Measurements from ENCODE around the gene PSMB11. TPM values are rescaled to one million over a fixed set of nuclear protein-coding genes. Genes with fewer than 3 reads are reported as not detected.
A peak's percentile ranks its signal among the peaks of the same experiment; 100 is the strongest.

Gene PSMB11
- total RNA-seq, 1 donor from 2014 or later: under 0.01 TPM

DNA sequence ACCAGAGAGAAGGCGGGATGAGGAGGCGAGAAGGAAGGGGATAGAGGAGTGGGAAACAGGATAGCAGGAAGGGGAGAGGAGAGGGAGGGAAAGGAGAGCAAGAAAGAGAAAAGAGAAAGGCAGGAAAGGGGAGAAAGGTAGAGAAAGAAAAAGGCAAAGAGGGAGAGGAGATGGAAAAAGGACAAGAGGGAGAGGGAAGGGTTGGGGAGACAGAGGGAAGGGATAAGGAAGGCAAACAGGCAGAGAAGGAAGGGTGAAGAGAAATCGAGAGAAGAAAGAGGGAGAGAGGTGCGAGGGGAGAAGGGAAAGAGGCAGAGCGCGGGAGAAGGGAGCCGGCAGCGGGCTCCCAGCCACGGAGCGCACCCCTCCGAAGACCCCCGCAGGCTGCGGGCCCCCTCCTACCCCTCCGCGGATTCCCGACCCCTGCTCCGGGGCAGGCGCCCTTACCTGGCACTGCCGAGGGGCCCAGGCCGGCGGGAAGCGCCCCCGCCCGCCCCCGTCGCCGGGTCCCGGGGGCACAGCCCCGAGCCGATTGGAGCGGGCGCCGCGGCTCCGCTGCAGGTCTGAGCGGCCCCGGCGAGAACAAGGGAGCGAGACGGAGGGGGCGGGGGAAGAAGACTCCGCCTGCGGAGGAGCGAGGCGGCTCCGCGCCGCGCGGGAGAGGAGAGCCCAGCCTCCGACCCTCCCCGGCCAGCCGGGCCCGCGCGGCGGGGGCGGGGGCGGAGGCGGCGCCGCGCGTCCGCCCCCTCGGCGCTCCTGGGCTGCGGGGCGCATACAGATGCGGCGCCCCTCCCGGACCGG, 15.1 kb downstream of the PSMB11 start, which contains the start of gene CDH24:
TSS of gene CDH24 (minus strand) at position 565 of the 801 bp plus-strand sequence. CDS start 1,787 bp downstream, outside the sequence.
- FAIRE-seq: no peak

DNA sequence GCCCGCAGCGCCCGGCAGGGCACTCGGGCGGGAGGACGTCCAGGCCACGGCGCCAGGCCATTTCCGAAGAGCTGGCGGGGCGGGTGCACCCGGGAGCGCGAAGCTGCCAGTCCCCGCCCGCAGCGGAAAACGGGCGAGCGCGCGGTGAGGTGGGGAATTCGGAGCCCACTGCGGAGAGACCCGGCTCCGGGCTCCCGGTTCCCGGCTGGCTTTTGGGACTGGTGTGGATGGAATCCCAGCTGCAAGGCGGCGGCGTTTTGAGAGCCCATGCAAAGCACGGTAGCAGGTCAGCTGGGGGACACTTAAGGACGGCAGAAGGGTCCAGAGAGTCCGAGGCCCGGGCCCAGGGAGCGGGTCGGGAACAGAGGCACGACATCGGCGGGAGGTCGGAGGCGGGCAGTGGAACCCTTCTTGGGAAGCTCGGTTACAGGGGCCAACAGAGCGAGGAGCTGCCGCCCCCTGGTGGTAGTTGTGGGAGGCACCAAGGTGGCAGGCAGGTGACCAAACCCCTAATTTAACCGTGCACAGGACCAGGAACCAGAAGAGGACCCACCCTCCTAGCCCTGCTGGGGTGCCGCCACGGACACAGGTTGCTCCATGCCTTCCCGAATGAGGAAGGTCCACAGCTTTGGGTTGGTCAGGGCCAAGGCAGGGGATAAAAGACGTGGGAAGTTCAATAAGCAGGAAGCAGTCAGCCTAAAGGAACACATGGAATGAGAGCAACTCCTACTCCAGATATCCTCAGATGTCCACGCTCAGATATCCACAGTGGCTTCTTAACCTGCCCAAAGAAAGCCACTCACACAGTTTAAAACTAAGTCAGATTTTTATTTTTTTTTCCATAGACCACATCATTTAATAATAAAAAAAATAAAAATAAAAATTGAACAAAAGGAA, 16.0 kb downstream of the PSMB11 start:
- no peak for FAIRE-seq
- DNase-seq (ENCODE audit: low spot score in 2 of 2): peak; percentile 92

More for the DNA sequence above, 15.1 kb downstream of the PSMB11 start, which contains the start of gene CDH24:
- DNase-seq (ENCODE audit: low spot score in 2 of 2): peak; percentile 86 to 87

DNA sequence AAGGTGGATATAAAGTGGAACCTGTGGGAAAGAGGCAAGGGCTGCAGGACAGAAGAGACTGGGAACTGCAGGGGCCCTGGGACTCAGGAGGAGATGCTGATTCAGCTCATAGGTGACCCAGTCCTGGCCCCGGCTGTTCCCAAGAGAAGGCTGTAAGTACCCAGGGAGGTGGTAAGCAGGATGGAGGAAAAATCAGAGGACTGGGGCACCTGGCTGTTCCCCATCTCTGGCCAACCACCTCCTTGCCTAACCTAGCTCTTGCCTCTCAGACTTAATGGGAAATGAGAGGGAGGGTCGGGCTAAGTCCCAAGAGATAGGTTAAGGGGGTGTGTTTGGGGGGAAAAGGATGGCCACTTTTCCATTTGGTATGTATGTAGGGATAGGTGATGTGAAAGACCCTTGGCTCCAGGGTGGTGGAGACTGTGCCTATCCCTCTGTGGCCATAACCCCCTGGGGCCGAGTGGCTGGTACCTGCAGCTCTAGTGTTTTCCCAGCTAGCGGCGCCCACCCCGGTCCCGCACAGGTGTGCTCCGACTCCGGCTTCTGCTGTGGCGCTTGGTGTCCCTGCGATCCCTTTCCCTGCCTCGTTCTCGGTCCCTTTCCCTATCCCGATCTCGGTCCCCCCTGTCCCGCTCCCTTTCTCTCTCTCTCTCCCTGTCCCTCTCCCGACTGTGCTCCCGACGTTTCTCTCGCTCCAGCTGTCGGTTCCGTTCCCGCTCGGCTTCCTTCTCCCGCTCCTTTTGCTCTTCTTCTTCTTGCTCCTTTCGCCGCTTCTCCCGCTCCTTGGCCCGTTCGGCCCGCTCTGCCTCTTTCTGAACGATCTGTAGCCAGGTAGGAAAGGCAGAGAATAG, 16.9 kb downstream of the PSMB11 start:
- FAIRE-seq: no peak
- DNase-seq (ENCODE audit: low spot score in 2 of 2): no peak

DNA sequence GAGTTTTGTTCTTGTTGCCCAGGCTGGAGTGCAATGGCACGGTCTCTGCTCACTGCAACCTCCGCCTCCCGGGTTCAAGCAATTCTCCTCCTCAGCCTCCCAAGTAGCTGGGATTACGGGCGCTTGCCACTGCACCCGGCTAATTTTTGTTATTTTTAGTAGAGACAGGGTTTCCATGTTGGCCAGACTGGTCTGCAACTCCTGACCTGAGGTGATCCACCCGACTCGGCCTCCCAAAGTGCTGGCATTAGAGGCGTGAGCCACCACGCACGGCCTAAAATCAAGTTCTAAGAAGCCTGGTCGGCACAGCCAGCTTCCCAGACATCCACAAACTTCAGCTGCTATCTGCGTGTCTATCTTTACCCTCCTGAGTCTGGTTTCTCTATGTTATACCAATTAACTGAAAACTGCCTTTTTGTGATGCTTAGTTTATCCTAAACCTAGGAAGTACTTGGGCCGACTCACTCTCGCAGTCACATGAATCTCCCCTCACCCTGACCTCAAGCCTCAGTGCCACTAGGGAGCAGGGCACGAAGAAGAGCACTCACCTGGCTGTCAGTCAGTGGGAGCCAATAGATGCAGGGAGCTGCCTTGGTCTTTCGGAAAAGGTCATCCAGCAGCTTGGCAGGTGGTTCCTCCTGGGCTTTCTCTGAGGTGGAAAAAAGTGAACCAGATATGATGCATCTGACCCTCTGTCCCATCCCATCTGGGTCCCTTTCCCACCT, 18.7 kb downstream of the PSMB11 start:
- no peak for FAIRE-seq

DNA sequence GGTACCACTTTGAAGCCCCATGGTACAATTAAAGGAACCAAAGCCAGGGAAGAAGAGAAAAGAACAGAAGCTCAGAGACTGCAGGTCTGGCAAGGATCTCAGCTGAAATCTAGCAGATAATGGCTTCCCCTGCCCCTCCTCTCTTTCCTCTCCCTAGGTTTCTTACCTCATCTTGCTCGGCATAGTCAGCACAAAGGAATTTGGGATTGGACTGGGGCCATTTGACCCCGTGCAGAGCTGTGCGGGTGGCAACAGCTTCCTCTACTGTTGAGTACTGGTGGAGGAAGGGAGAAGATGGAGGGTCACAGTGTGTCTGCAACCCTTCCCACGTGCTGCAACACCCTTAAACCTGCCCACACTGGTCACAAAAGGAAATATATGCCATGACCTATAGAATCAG, 20.0 kb downstream of the PSMB11 start:
- FAIRE-seq: no peak
- DNase-seq (ENCODE audit: low spot score in 2 of 2): peak in 1 of 2 donors; percentile 6

More for the DNA sequence above, 18.7 kb downstream of the PSMB11 start:
- DNase-seq (ENCODE audit: low spot score in 2 of 2): peak in 1 of 2 donors; percentile 5

DNA sequence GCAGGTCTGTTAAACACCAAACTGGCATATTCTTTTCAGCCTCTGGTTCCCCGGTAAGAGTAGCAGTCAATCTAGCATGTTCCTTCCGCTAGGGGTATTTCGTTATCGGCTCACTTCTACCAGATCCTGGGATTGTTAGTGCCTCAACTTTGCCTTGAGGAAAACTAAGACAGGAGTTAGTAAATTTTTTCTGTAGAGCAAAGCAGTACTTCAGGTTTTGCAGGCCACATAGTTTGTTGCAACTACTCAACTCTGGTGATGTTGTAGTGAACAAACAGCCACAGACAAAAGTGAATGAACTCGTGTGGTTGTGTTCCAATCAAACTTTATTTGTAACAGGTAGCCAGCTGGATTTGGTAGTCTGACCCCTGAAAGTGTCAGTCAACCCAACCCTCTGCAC, 21.6 kb downstream of the PSMB11 start:
- no peak for DNase-seq (ENCODE audit: low spot score in 2 of 2)
- FAIRE-seq: no peak

DNA sequence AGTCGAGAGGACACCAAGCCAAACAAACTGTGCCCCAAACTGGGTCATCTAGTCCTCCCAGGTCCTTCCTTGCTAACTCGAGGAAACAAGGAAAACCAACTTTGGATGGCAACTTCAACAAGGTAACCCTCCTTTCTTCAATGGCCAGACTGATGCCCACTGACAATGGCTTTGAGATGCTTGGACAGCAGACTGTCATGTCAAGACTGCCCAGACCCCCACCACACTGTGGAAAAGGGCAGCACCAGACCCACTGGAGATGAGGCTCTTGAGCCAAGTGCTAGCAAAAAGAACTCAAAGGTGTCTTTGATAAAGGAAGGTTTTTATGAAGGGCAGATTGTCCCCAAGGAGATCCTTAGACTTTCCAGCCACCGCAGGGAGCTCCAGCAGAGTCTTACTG, 24.4 kb downstream of the PSMB11 start:
- FAIRE-seq (no peak), DNase-seq (ENCODE audit: low spot score in 2 of 2) (peak in 1 of 2 donors; percentile 2)

DNA sequence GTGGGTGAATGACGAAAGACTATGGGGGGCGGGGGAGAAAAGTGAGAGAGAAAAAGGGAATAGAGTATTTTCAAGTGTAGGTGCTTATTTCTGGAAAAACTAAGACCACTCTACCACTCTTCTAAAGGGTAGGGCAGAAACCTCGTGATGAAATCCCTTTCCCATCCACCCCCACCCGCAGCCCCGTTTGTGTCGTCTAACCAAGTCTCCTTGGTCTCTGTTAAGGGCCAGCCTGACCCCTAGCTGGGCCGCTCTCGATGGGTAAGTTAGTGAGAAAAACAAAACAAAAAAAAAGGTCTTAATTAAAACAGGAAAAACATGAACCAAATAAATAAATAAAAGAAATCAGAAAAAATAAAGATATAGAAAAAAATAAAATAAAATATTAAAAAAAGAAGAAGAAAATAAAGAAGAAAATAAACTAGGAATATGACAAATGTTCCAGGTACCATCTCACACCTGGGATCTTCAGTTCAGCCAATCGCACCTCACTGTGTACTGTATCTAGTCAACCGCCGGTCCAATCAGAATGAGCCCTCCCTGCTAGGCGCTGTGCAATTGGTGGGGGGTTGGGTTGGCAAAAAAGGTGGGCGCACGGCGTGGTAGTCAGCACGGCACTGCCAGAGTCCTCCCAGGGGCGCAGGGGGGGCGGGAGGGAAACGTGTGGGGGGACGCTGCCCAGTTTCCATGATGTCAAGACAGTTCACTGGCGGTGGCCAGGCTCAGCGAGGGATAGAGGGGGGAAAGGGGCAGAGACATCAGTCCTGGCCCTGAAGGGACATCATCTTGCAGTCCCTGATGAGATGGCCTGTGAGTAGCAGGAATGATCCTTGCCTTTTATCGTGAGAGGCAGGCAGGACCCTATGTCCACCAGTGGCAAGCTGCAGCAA, 25.1 kb downstream of the PSMB11 start:
- DNase-seq (ENCODE audit: low spot score in 2 of 2): peak in 1 of 2 donors; percentile 3
- FAIRE-seq: no peak

DNA sequence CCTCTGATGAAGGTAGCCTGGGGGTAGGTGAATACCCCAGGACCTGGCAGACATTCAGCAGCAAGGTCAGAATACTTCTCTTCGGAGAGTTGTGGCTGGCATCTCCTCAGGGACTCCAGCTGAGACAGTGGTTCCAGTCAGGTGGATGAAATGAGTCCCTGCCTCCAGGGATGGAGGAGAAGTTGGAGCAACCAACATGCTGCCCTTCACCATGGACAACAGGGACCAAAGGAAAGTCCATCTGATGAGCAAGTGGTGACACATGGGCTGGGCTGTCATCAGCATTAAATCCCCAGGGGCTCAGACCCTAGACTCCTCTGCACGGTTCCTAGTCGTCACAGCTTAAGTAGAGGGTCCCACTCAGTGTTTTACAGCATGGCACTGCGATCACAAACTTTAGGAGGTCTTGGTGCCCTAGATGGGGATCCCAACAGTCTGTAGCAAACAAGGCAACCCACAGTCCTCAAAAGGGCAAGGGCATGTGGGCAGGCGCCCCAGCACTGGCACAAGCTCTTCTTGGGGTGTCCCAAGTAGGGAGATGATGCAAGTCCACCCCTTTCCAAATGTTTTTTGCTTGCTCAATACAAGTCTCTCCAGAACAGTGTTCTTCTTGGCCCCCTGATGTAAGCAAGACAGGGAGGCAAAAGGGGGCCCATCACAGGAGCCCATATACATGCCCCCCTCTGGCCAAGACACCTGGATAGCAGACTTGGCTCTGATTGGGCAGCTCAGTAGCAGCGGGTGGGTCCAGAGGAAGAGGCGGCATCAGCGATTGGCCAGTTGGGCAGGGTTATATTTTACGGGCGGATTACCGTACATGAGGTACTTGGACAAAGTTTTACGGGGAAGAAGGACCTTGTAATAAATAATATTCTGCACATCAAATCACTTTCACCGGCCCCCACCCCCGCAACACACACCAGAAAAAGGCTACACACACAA, 26.1 kb downstream of the PSMB11 start:
- no peak for FAIRE-seq

DNA sequence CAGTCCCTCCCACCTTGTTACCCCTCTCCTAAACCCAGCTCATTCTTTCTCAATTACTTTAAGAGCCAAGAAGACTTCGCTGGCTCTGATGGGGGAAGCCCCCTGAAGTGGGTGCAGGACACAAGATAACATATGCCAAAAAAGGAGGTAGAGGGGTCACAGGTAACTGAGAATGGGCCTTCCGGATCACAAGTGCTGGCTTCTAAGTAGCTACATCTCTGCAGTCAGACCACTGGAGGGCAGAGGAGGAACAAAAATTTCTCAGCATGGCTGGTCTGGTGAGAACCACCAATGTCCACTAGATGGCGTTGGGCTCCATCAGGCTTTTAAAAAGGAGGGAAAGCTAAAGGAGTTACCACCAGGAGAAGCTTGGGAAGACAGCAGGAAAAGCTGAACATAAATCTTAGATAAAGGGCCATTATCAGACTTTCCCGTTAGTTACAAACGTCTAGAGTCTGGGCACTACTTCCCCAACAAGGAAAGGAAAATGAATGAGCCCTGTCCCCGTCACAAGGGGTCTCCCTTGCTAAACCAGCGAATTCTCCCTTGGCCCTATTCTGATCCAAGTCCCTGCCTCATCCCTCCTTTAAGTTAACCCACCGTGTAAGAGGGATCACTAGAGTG, 26.9 kb downstream of the PSMB11 start:
- DNase-seq (ENCODE audit: low spot score in 2 of 2) (peak; percentile 81 to 91), FAIRE-seq (no peak)

More for the DNA sequence above, 26.1 kb downstream of the PSMB11 start:
- peak in 1 of 2 donors; percentile 8 for DNase-seq (ENCODE audit: low spot score in 2 of 2)

DNA sequence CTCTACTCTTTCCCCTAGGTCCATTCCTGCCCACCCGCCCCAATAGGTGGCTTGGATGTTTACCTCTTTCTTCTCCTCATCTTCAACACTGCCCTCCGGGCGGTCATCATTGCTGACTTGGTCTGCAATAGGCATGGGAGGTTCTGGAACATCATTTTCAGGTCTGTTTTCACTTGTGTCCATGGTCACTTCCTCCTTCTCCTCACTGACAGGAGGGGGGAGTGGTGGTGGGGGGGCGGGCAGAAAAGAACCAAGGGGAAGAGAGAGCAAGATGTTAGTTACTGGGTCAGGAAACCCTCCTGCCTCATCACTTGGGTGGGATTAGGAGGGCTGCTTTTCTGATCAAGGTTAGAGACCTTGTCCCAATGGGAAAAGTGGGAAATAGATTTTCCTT, 27.4 kb downstream of the PSMB11 start:
- DNase-seq (ENCODE audit: low spot score in 2 of 2) (peak in 1 of 2 donors; percentile 8), FAIRE-seq (no peak)

DNA sequence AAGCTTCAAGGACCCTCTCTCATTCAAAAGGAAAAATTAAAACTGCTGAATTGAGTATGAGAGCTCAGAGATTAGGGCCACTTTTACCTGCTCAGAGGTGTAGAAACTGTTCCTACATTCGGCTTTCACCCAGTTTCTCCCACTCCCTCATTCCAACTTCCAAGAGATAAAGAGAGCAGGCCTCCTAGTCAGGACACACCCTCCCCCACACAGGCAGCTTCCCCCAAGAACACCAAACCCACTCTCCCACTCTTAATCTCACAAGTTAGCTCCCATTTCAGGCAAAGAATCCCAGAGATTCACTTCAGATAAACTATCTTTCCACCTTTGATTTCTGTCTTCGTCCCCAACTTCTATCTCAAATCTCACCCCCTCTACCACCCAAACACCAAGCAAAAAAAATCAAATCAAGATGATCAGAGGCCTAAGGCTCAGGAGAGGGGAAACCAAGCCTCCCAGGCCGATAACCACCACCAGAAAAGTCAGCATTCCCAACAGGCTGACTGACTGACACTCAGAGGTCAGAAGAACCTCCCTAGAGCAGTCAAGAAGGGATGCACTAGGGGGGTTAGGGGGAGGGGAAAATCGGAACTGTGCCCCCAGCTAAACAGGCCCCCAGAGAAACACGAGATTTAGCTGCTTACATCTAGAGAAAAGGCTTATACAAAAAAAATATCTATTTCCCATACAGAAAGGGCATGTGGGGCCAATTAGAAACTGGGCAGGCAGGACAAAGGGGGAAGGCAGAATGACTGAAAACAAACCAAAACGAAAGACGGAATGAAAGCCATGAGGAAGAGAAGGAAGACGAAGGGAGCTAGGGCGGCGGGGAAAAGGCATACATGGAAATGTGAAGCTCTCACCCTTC, 28.5 kb downstream of the PSMB11 start:
- no peak for DNase-seq (ENCODE audit: low spot score in 2 of 2)
- no peak for FAIRE-seq

DNA sequence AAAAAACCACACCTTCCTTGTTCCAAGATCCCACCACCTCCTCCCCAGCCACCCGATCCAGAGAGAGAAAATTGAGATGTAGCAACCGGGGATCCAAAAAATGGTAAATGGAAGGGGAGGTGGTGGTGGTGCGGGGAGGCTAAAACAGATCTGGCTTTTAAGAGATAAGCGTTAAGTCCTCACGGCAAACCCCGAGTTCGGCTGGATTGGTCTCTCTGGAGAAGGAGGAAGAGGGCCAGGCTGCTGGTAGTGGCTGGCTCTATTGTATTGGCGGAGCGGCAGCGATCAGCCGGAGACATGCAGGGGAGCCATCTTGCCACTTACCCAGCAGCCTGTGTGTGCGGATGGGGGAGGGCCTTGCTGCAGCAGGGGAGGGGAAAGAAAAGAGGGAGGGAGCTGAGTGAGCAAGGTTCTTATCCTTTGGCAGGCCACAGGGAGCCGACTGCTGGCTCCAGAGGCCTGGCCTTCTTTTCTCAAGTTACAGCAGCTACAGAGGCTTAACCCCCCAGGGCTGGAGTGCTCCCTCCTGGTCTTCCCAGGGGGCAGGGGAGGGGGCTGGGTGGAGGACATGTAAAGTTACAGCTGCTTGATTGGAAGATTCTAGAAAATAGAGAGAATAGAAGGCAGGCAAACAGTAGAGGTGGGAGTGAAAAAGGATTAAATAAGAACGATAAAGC, 29.4 kb downstream of the PSMB11 start:
- no peak for FAIRE-seq
- DNase-seq (ENCODE audit: low spot score in 2 of 2): peak; percentile 68 to 81

DNA sequence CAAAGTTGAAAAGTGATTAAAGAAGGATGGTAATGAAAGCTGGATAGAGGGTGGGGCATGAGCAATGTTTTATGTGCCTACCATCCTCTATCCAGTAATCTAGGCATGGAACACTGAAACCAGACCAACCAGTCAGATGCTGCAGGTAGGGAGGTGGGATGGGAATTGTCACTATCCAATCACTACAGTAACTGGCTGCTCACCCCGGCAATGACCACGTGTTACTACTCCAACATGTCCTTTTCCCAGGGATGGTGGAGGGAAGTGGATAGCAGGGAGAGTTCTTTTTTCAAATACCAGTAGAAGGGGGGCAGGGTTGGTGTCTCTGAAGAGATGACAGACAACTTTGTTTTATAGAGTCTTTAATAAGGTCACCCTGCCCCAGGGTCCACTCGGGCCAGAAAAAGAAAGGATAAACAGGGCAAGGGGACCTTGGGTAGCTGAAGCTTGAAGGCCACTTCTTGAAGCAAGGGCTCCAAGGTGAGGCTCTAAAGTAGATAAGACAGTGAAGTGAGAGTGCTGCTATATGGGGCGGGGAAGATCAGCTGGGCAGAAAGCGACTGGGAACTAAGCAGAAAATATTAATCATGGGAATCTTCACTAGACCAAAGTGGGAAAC, 30.0 kb downstream of the PSMB11 start:
- FAIRE-seq (no peak), DNase-seq (ENCODE audit: low spot score in 2 of 2) (no peak)

DNA sequence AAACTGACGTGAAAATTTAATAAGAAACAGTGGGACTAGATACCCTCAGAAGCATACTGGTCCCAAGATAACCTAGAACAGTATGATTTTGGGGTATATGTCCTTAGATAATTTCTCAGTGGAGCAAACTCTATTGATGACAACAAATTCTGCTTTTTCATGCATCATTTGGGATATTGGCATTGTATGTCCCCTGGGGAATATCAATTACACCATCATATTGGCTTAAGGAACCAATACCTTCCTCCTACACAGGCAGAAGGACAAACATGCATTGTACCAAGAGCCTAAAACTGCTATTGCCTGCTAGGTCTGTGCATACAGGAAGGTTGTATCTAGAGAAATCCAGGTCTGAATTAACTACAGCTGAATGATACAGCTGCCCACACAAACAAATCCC, 32.9 kb downstream of the PSMB11 start:
- FAIRE-seq: no peak

More for the DNA sequence above, 32.9 kb downstream of the PSMB11 start:
- no peak for DNase-seq (ENCODE audit: low spot score in 2 of 2)
